ENCODE results near the gene PHLDA1. TPM values are rescaled to one million over a fixed set of nuclear protein-coding genes. Genes with fewer than 3 reads are reported as not detected.

Gene PHLDA1
- total RNA-seq, 1 donor from 2014 or later: 29.3 TPM

GRCh38 chr12:76032043-76032981 lies 736 bp upstream of the PHLDA1 start:
- Mint-ChIP-seq H3K9me3 (no peaks in the 10 kb centered on the region), H3K27me3 (ENCODE audit: low read depth) (peaks cover 8% of the 10 kb centered on the region), H3K4me1 (peaks cover 50% of the 10 kb centered on the region), H3K4me3 (peak overlapping the region; percentile 96), H3K27ac (ENCODE audit: unreplicated experiment) (peak overlapping the region; percentile 97), H3K36me3 (ENCODE audit: low read depth) (peaks cover 7% of the 10 kb centered on the region)
- TF ChIP-seq CTCF (conservative IDR thresholded peaks at IDR 0.05): no peak
- DNase-seq (ENCODE audit: low read depth, low spot score): peak; percentile 38

GRCh38 chr12:76031081-76031413 lies 529 bp downstream of the PHLDA1 start:
- peaks cover 7% of the 10 kb centered on the region for H3K36me3 Mint-ChIP-seq (ENCODE audit: low read depth)
- TF ChIP-seq CTCF (conservative IDR thresholded peaks at IDR 0.05): no peak
- peak overlapping the region; percentile 96 for H3K4me3 Mint-ChIP-seq
- H3K4me1 Mint-ChIP-seq: peaks cover 56% of the 10 kb centered on the region
- DNase-seq (ENCODE audit: low read depth, low spot score): no peak
- H3K27me3 Mint-ChIP-seq (ENCODE audit: low read depth): peaks cover 8% of the 10 kb centered on the region
- no peaks in the 10 kb centered on the region for H3K9me3 Mint-ChIP-seq
- H3K27ac Mint-ChIP-seq (ENCODE audit: unreplicated experiment): peak overlapping the region; percentile 94

GRCh38 chr12:76030341-76031080 lies 1.1 kb downstream of the PHLDA1 start:
- peak overlapping the region; percentile 94 for H3K27ac Mint-ChIP-seq (ENCODE audit: unreplicated experiment)
- no peak for TF ChIP-seq CTCF (conservative IDR thresholded peaks at IDR 0.05)
- H3K4me1 Mint-ChIP-seq: peaks cover 59% of the 10 kb centered on the region
- H3K9me3 Mint-ChIP-seq: no peaks in the 10 kb centered on the region
- H3K36me3 Mint-ChIP-seq (ENCODE audit: low read depth): peaks cover 7% of the 10 kb centered on the region
- H3K4me3 Mint-ChIP-seq: peak overlapping the region; percentile 96
- DNase-seq (ENCODE audit: low read depth, low spot score): peak; percentile 34
- peaks cover 8% of the 10 kb centered on the region for H3K27me3 Mint-ChIP-seq (ENCODE audit: low read depth)

GRCh38 chr12:76029982-76030340 lies 1.6 kb downstream of the PHLDA1 start:
- Mint-ChIP-seq H3K4me1 (peaks cover 59% of the 10 kb centered on the region), H3K9me3 (no peaks in the 10 kb centered on the region), H3K27ac (ENCODE audit: unreplicated experiment) (peak overlapping the region; percentile 94), H3K27me3 (ENCODE audit: low read depth) (peaks cover 8% of the 10 kb centered on the region), H3K4me3 (peak overlapping the region; percentile 96), H3K36me3 (ENCODE audit: low read depth) (peaks cover 7% of the 10 kb centered on the region)
- TF ChIP-seq CTCF (conservative IDR thresholded peaks at IDR 0.05): no peak
- DNase-seq (ENCODE audit: low read depth, low spot score): no peak

GRCh38 chr12:76028571-76029277 lies 2.9 kb downstream of the PHLDA1 start:
- Mint-ChIP-seq H3K27ac (ENCODE audit: unreplicated experiment) (peak overlapping the region; percentile 70), H3K9me3 (no peaks in the 10 kb centered on the region), H3K36me3 (ENCODE audit: low read depth) (peaks cover 7% of the 10 kb centered on the region), H3K4me3 (peak overlapping the region; percentile 96), H3K4me1 (peaks cover 56% of the 10 kb centered on the region), H3K27me3 (ENCODE audit: low read depth) (peaks cover 8% of the 10 kb centered on the region)
- DNase-seq (ENCODE audit: low read depth, low spot score): no peak
- no peak for TF ChIP-seq CTCF (conservative IDR thresholded peaks at IDR 0.05)
